CD14-positive monocyte (primary cell): ENCODE data around the gene MLH1. TPM values are rescaled to one million over a fixed set of nuclear protein-coding genes. Genes with fewer than 3 reads are reported as not detected.

Experiments
- DNase-seq, 3 donors: peaks; one replicate each; pipeline ENCODE4 v3.0.0-alpha.2; 2011 to 2022
- H2AFZ ChIP-seq: 2 replicates; pipeline ENCODE4 v1.6.0; 2012; ENCODE audit warnings: mild to moderate bottlenecking, low read depth, low read length, inconsistent platforms; ENCODE audit not compliant: insufficient read depth, poor library complexity, severe bottlenecking
- H3K27ac ChIP-seq, 2 donors: 1 replicate in 1 of 2; 2 replicates in 1 of 2; pipeline ENCODE4 v1.5.1; 2012 to 2013; ENCODE audit warnings: low read length in 2 of 2, control low read depth in 1 of 2, inconsistent platforms in 1 of 2, low read depth in 1 of 2, mild to moderate bottlenecking in 1 of 2
- H3K27me3 ChIP-seq, 2 donors: one replicate each; pipeline versions ENCODE4 v1.6.0 to v1.6.1; 2011 to 2013; ENCODE audit warnings: low read length in 2 of 2; ENCODE audit not compliant: control insufficient read depth in 2 of 2, insufficient read depth in 2 of 2
- H3K36me3 ChIP-seq, 2 donors: replicated peaks in 1 of 2; 1 replicate in 1 of 2; 2 replicates in 1 of 2; pipeline versions ENCODE4 v1.5.1 to v1.6.1; 2012 to 2013; ENCODE audit warnings: low read length in 2 of 2, control low read depth in 1 of 2, inconsistent platforms in 1 of 2, mild to moderate bottlenecking in 1 of 2; ENCODE audit not compliant: insufficient read depth in 2 of 2, control insufficient read depth in 1 of 2
- H3K4me1 ChIP-seq, 2 donors: 1 replicate in 1 of 2; 2 replicates in 1 of 2; pipeline versions ENCODE4 v1.5.1 to v1.6.1; 2012 to 2013; ENCODE audit warnings: low read length in 2 of 2, control low read depth in 1 of 2, inconsistent platforms in 1 of 2, mild to moderate bottlenecking in 1 of 2, moderate library complexity in 1 of 2; ENCODE audit not compliant: insufficient read depth in 2 of 2, control insufficient read depth in 1 of 2
- H3K4me2 ChIP-seq: replicated peaks from 2 replicates; pipeline ENCODE3; 2012; ENCODE audit warnings: low read length, moderate library complexity, mild to moderate bottlenecking; ENCODE audit not compliant: poor library complexity, severe bottlenecking; ENCODE audit errors: extremely low read depth
- H3K4me3 ChIP-seq, 3 experiments: fragments of 200-600 bp in 1 of 3; sonication (generic) in 1 of 3; replicated peaks in 1 of 3; 1 replicate in 2 of 3; 2 replicates in 1 of 3; pipeline ENCODE4 v1.5.1; 2011 to 2013; ENCODE audit warnings: low read length in 3 of 3, mild to moderate bottlenecking in 3 of 3, control low read depth in 2 of 3, low read depth in 2 of 3, inconsistent platforms in 1 of 3, moderate library complexity in 1 of 3
- H3K79me2 ChIP-seq: 2 replicates; pipeline ENCODE4 v1.6.0; 2012; ENCODE audit warnings: mild to moderate bottlenecking, control low read depth, inconsistent platforms, low read length, moderate library complexity; ENCODE audit not compliant: insufficient read depth
- H3K9ac ChIP-seq: 2 replicates; pipeline ENCODE4 v1.6.0; 2017; ENCODE audit warnings: low read length, mild to moderate bottlenecking; ENCODE audit not compliant: insufficient read depth, poor library complexity, severe bottlenecking
- H3K9me3 ChIP-seq, 2 donors: replicated peaks in 1 of 2; 1 replicate in 1 of 2; 2 replicates in 1 of 2; pipeline versions ENCODE4 v1.5.1 to v1.6.1; 2012 to 2013; ENCODE audit warnings: low read length in 2 of 2, control low read depth in 1 of 2; ENCODE audit not compliant: control insufficient read depth in 1 of 2, insufficient read depth in 1 of 2
- H4K20me1 ChIP-seq: 2 replicates; pipeline ENCODE4 v1.6.0; 2012; ENCODE audit warnings: mild to moderate bottlenecking, low read length, control low read depth, moderate library complexity; ENCODE audit not compliant: insufficient read depth
- H3K27ac Mint-ChIP-seq, 7 donors: one replicate each; pipeline ENCODE4 v1.8.0; 2020; ENCODE audit warnings: mild to moderate bottlenecking in 7 of 7, mixed read lengths in 7 of 7, moderate library complexity in 6 of 7, inconsistent platforms in 2 of 7
- H3K27me3 Mint-ChIP-seq, 3 donors: one replicate each; pipeline ENCODE4 v1.8.0; 2021 to 2022; ENCODE audit warnings: low read depth in 3 of 3, mild to moderate bottlenecking in 3 of 3, mixed read lengths in 3 of 3, moderate library complexity in 3 of 3, inconsistent platforms in 1 of 3
- H3K36me3 Mint-ChIP-seq, 2 donors: one replicate each; pipeline ENCODE4 v1.8.0; 2020; ENCODE audit warnings: mixed read lengths in 2 of 2, inconsistent platforms in 1 of 2, mild to moderate bottlenecking in 1 of 2
- H3K4me1 Mint-ChIP-seq: one replicate; pipeline ENCODE4 v1.8.0; 2020; ENCODE audit warnings: mild to moderate bottlenecking, mixed read lengths
- H3K4me3 Mint-ChIP-seq, 2 donors: one replicate each; pipeline ENCODE4 v1.8.0; 2020; ENCODE audit warnings: mild to moderate bottlenecking in 2 of 2, mixed read lengths in 2 of 2, moderate library complexity in 1 of 2
- H3K9me3 Mint-ChIP-seq, 7 donors: one replicate each; pipeline ENCODE4 v1.8.0; 2020 to 2022; ENCODE audit warnings: mixed read lengths in 7 of 7, mild to moderate bottlenecking in 6 of 7, moderate library complexity in 6 of 7, inconsistent platforms in 2 of 7
- CTCF ChIP-seq: fragments of 200-600 bp; IDR thresholded peaks from one replicate; pipeline ENCODE4 v1.8.0; 2022; ENCODE audit warnings: antibody characterized with exemption, mild to moderate bottlenecking
- WGBS: methylation state at CpG from one replicate; pipeline ENCODE4 v1.1.5; 2013; ENCODE audit warnings: missing lambda C conversion rate; ENCODE audit not compliant: insufficient coverage; 5-methylcytosine and 5-hydroxymethylcytosine counted together
- intact Hi-C, 2 donors: fragments of 100-400 bp; cut with micrococcal nuclease; formaldehyde crosslinking; loops; one replicate each; pipeline versions ENCODE4 v1.15.0 to v1.15.1; 2023
- polyA plus RNA-seq, 3 donors: library from polyadenylated mRNA; depleted of rRNA in 1 of 3; unstranded in 2 of 3; stranded (reverse) in 1 of 3; fragments of 300-500 nt in 2 of 3; fragments of >200 nt in 1 of 3; fragmentation: Illumina TruSeq in 2 of 3; gene quantifications; 1 replicate in 2 of 3; 2 replicates in 1 of 3; pipeline ENCODE4 v1.2.3, GENCODE V29; 2012 to 2021

Gene MLH1
- polyA plus RNA-seq, 3 donors: 13.7 to 19.7 (median 18.5) TPM

DNA sequence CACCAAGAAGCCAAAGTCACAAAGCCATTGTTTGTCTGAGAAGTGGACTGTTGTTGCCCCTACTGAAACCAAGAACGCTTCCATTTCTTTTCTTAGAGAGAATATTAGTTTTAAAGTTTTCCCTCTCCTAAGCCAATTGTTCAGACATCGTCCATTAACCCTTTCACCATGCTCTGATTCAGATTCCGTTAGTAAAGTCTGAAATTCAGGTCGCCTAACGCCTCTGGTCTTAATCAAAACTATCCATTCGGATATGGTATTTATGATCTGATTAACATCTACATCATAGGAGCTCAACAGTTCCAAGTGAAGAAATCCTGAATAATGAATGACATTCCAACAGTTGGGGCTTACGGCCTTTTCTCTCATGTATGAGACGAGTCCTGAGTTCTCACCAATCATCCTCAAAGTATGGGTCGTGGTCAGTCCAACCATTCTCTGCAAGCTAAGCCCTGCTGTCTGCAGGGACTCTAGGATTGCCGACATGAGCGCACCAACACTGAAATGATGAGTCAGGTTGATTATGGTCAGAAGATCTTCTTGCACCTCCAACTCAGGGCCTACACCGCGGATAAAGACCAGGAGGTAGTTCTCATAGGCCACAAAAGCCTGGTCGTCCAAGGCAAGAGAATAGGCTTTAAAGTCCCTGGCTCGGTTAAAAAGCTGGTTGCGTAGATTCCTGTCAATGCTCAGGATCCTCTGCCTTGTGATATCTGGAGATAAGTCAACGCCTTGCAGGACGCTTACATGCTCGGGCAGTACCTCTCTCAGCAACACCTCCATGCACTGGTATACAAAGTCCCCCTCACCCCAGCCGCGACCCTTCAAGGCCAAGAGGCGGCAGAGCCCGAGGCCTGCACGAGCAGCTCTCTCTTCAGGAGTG is 1.2 kb upstream of the MLH1 start:
- H3K36me3 Mint-ChIP-seq: peaks cover 19 to 40% of the 10 kb centered on the region in 2 donors
- Histone ChIP-seq H3K79me2 (peaks cover 89% of the 10 kb centered on the region), H3K36me3 (peaks cover 12 to 26% of the 10 kb centered on the region in 2 donors)

More for the DNA sequence above, 1.2 kb upstream of the MLH1 start:
- peaks cover 48 to 61% of the 10 kb centered on the region in 2 donors for H3K4me1 ChIP-seq
- peak overlapping the region; percentile 98 to 99 for H3K27ac ChIP-seq
- H4K20me1 ChIP-seq: peaks cover 11% of the 10 kb centered on the region
- H3K9me3 Mint-ChIP-seq: no peaks in the 10 kb centered on the region
- H3K27me3 ChIP-seq: no peaks in the 10 kb centered on the region
- H3K4me2 ChIP-seq: peak overlapping the region; percentile 87
- H2AFZ ChIP-seq: peak overlapping the region; percentile 81
- H3K9me3 ChIP-seq: no peaks in the 10 kb centered on the region
- under 1% methylated on average over 13 of the region's 24 CpGs for WGBS
- H3K27ac Mint-ChIP-seq: no peak overlapping the region
- intact Hi-C loops: loop anchor here (5.0 kb wide), 2 partner anchors 80 to 85 kb away; no protein-coding TSS in a partner anchor
- H3K27me3 Mint-ChIP-seq: no peaks in the 10 kb centered on the region
- H3K4me3 Mint-ChIP-seq: no peak overlapping the region
- peak; percentile 37 to 70 (median 42) for DNase-seq
- peaks cover 41% of the 10 kb centered on the region for H3K4me1 Mint-ChIP-seq
- TF ChIP-seq CTCF: no peak
- H3K9ac ChIP-seq: peak overlapping the region; percentile 91
- peak overlapping the region; percentile 56 to 89 (median 74) for H3K4me3 ChIP-seq
